GM19238 (cell line): ENCODE data around the gene PLTP.
"Not testable (repeated sequence)": the region's sequence is repeated elsewhere in the genome, so short reads cannot be mapped to it uniquely, and the experiment has no call there.

ENCODE experiments used
- DNase-seq: peaks from one replicate; pipeline ENCODE4 v3.0.0; 2011; ENCODE audit warnings: low spot score; ENCODE audit not compliant: insufficient read length

Gene PLTP

DNA sequence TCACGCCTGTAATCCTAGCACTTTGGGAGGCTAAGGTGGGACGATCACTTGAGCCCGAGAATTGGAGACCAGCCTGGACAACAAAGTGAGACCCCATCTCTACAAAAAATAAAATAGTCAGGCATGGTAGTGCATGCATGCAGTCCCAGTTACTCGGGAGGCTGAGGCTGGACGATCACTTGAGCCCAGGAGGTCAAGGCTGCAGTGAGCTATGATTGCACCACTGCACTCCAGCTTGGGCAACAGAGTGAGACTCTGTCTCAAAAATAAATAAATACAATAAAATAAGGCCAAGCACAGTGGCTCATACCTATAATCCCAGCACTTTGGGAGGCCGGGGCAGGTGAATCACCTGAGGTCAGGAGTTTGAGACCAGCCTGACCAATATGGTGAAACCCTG is 10.6 kb downstream of the PLTP start:
- DNase-seq = not testable (repeated sequence)

DNA sequence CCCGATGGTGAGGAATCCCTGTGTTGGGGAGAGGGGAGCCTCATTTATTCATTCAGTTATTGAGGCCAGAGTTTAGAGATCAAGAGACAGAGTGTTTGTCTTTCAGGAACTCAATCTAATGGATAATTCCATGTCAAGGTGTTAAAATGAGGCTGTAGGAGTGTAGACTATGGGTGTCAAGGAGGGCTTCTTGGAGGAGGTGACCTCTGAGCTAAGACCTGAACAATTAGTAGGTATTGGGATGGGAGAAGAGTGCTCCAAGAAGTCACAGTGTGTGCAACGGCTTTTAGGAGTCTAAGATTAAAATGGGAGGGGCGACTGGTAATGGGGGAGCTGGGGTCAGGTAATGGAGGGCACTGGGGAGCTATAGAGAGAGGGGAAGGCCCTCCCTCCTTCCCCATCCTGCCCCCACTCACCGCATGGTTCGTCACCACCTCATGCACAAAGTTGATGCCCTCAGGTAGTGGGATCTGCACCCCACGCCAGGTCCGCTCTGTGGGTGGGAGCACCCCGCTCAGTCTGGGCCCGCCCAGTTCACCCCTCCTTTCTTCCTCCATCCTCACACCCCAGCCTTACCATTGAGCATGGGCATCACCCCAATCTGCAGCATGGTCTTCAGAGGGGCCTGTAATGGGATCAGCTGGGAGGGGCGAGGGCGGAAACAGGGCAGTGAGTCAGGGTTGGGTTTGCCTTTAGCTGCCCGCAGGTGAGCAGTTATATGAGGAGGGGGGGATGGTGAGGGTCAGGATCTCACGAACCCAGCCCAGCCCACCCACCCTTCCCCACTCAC is 12.7 kb downstream of the PLTP start:
- DNase-seq = no peak

DNA sequence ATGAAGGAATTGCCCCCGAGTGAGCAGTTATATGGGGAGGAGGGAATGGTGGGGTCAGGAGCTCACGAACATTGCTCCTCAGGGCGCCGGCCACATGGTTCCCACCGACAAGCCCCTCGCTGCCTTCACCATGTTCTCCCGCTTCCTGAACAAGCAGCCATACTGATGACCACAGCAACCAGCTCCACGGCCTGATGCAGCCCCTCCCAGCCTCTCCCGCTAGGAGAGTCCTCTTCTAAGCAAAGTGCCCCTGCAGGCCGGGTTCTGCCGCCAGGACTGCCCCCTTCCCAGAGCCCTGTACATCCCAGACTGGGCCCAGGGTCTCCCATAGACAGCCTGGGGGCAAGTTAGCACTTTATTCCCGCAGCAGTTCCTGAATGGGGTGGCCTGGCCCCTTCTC is 13.7 kb downstream of the PLTP start:
- DNase-seq = no peak

DNA sequence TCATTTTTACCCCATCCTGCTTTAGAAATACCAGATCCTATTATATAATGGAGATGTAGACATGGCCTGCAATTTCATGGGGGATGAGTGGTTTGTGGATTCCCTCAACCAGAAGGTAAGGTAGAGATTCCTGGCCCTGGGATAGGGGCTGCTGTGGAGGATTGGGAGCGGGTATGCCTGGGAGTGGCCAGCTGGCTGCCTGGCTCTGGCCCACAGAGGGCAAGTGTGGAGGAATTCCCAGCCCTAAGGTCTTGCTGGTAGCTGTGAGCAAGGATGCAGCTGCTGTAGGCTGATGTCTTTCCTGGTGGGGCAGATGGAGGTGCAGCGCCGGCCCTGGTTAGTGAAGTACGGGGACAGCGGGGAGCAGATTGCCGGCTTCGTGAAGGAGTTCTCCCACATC is 14.3 kb downstream of the PLTP start:
- DNase-seq = no peak

DNA sequence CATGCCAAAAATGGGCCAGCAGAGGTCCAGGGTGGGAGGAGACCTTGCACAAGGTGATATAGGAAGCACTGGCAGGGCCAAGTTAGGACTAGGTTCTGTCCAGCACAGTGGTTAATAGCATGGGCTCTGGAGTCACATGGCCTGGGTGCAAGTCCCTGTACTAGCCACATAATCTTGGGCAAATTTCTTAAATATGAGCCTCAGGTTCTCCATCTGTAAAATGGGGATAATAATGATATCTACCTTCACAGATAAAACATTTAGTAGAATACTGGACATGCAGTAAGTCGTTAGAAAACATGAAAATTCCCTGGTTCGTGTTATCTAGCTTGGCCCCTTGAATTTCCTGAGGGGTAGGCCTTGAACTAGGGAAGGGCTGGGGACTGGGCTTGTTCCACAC is 14.7 kb downstream of the PLTP start:
- DNase-seq = no peak

- no peak for DNase-seq
These were observed 15.3 kb downstream of the PLTP start for GRCh38 chr20:45896641-45897161.

GRCh38 chr20:45894797-45895196 is 17.2 kb downstream of the PLTP start:
- DNase-seq = no peak

GRCh38 chr20:45893831-45894230 is 18.1 kb downstream of the PLTP start:
- no peak for DNase-seq

- DNase-seq = no peak
These were observed 19.0 kb downstream of the PLTP start for GRCh38 chr20:45892828-45893500.

- DNase-seq = no peak
These were observed 19.7 kb downstream of the PLTP start for GRCh38 chr20:45892049-45892825.

DNA sequence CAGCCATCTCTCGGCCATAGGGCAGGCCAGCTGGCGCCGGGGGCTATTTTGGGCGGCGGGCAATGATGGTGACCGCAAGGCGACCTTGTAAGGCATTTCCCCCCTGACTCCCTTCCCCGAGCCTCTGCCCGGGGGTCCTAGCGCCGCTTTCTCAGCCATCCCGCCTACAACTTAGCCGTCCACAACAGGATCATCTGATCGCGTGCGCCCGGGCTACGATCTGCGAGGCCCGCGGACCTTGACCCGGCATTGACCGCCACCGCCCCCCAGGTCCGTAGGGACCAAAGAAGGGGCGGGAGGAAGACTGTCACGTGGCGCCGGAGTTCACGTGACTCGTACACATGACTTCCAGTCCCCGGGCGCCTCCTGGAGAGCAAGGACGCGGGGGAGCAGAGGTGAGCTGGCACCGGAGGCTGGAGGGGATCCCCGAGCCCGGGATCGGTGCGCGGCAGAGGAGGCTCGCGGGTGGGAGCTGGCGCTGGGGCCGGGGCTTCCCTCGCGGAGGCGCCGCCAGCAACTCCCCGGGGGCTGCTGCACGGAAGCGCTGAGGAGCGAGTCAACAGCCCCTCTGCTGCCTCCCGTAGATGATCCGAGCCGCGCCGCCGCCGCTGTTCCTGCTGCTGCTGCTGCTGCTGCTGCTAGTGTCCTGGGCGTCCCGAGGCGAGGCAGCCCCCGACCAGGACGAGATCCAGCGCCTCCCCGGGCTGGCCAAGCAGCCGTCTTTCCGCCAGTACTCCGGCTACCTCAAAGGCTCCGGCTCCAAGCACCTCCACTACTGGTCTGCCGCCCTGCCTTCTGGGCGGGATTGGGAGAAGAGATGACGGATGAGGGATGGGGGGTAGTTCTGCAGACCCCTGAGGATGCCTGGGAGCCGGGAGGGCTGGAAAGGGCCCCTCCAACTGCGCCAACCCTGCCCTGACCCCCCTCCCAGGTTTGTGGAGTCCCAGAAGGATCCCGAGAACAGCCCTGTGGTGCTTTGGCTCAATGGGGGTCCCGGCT is 20.7 kb downstream of the PLTP start, which contains the start of the genes CTSA and NEURL2:
CTSA (plus strand) TSS at position 351 of the 999 bp plus-strand sequence; CDS start at position 585, 234 bp downstream.
NEURL2 (minus strand) TSS at position 224 of the 999 bp plus-strand sequence; CDS start at position 7, 217 bp downstream.
- peak; percentile 98 for DNase-seq

DNA sequence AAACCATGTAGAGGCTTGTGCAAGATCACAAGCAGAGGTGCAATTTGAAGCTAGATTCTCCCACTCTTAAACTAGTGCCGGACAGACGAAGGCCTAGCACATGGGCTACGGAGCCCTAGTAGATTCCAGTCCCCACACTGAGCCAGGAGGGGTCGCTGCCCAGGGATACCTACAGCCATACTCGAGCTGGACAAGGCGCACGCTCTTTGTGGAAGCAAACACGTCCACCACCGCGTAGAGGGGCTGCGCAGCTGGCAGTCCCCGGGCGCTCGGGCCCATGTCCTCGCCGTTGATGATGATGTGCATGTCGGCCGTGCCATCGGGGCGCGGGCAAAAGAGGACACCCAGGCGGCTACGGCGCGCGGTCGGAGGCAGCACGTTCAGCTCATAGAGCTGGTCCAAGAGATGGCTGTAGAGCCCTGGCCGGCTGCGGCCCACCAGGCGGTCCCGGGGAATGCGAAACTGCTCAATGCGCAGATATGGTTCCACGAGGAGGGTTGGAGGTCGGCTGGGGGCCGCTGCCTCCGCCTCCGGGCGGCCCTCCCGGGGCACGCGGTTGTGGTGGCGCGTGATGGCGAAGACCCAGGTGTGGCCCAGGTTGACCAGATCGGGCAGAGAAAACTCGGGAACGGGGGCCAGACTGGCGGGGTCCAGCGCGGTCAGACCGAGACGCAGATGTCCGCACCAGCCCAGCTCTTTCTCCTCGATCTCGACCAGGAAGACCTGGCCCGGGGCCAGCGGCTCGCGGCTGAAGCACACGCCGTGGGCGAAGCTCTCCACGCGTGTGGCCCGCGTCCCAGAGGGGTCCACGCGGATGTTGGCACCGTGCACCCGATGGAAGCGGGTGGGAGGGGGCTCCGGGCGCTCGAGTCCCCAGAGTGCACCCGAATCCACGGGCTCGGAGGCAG is 21.6 kb downstream of the PLTP start:
- peak; percentile 36 for DNase-seq

GRCh38 chr20:45888681-45889080 is 23.3 kb downstream of the PLTP start:
- DNase-seq = no peak

DNA sequence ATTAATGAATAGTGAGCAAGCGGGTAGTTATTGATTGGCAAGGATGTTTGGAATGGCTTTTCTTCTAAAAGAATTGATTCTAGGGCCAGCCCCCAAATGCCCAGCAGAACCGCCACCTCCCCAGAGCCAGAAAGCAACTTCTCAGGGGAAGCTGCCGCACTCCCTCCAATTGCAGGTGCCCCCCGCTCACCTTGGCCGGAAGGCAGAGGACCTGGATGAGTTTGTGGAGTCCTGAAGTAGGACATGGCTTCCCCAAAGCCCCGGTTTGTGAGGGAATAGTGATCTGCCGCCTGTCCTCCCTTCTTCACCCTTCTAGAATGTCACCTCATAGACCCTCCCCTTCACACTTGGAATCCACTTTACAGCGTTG is 24.6 kb downstream of the PLTP start, which contains the start of gene SPATA25:
SPATA25 (minus strand) TSS at position 277 of the 370 bp plus-strand sequence; CDS start at position 245, 32 bp downstream.
- DNase-seq = no peak

DNA sequence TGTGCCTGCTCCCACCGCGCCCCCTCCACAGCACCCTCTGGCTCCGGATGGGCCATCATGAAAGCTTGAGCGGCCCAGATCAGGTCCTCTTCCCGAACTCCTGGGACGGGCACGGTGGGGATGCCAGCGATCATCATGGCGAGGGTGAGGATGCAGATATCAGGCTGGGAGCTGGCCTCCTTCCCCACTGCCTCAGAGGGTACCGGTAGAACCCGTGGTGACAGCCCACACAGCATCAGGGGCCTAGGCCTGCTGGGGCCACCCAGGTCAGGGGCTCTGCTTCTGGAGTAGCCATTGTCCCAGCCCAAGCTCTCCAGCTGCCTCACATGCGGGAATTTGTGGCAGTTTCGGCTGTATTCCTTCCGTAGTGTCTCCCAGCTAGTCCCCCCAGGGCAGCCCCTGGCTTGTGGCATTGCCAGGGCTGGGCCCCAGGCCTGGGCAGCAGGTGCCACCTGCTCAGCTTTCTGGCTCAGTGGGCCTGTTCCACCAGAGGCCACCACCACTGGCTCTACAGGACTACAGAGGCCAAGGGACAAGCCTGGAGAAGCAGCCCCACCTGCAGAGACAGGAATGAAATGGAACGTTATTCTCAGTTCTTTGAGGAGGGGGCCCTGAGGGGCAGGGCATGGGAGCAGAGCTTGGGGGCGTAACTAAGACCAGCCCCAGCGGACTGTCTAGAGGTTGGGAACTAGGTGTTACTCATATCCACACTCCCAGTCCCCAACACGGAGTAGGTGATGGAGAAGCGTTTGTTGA is 25.2 kb downstream of the PLTP start:
- no peak for DNase-seq

DNA sequence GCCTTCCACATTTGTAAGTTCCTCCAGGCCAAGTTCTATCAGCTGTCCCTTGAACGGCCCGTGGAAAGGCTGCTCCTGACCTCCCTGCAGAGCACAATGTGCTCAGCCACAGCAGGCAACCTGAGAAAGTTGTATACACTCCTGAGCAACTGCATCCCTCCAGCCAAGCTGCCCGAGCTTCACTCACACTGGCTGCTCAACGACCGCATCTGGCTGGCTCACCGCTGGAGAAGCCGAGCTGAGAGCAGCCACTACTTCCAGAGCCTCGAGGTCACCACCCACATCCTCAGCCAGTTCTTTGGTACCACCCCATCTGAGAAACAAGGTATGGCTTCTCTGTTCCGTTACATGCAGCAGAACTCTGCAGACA is 28.9 kb downstream of the PLTP start:
- DNase-seq = no peak

DNA sequence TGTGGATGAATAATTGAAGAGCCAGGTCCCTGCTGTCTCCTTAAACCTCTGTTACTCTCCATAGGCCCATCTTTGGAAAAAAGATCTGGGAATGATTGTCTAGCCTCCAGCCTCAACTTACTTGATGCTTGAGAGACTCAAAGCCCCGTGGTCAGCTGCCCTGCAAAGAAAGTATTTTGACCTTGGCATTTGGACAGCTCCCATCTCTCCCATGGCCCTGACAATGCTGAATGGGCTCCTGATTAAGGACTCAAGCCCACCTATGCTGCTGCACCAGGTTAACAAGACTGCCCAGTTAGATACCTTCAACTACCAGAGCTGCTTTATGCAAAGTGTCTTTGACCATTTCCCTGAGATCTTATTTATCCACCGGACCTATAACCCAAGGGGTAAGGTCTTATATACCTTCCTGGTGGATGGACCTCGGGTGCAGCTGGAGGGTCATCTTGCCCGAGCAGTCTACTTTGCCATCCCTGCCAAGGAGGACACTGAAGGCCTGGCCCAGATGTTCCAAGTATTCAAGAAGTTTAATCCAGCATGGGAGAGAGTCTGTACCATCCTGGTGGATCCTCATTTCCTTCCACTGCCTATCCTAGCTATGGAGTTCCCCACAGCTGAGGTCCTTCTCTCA is 29.4 kb downstream of the PLTP start:
- no peak for DNase-seq
